Upper lobe of right lung (tissue), 1 donor: Measurements from ENCODE around the gene TRIM7. TPM values are rescaled to one million over a fixed set of nuclear protein-coding genes. Genes with fewer than 3 reads are reported as not detected.
"Not testable (repeated sequence)": the region's sequence is repeated elsewhere in the genome, so short reads cannot be mapped to it uniquely, and the experiment has no call there.

Experiments used
- ATAC-seq: fragments of 200-7000 bp; cut with Tn5 transposase; one replicate; pipeline ENCODE4 v1.9.1; 2020; ENCODE audit warnings: mild to moderate bottlenecking, moderate library complexity
- DNase-seq: peaks from one replicate; pipeline ENCODE4 v3.0.0-alpha.2; 2020
- H3K27ac ChIP-seq: fragments of 200-600 bp; one replicate; pipeline ENCODE4 v1.8.0; 2022
- H3K27me3 ChIP-seq: fragments of 200-600 bp; one replicate; pipeline ENCODE4 v1.8.0; 2022; ENCODE audit warnings: mild to moderate bottlenecking
- H3K36me3 ChIP-seq: fragments of 200-600 bp; one replicate; pipeline ENCODE4 v1.8.0; 2022
- H3K4me1 ChIP-seq: fragments of 200-600 bp; one replicate; pipeline ENCODE4 v1.8.0; 2022
- H3K4me3 ChIP-seq: fragments of 200-600 bp; one replicate; pipeline ENCODE4 v1.8.0; 2022; ENCODE audit warnings: mild to moderate bottlenecking
- H3K9me3 ChIP-seq: fragments of 200-600 bp; one replicate; pipeline ENCODE4 v1.8.0; 2022
- intact Hi-C: fragments of 100-400 bp; cut with DNase I; formaldehyde crosslinking; loops from one replicate; pipeline ENCODE4 v1.11.0; 2022
- microRNA-seq: library from miRNA; unstranded; fragments of <30 nt; microRNA quantifications from one replicate; pipeline ENCODE4 v1.2.0, GENCODE V29; 2020; ENCODE audit warnings: borderline microRNAs expressed
- total RNA-seq: library from RNA; stranded (reverse); fragmentation: NEBNext Ultra II Directional; extraction: Animal tissue kit (Norgen Biotek cat#: 25700); gene quantifications from one replicate; pipeline ENCODE4 v1.2.1, GENCODE V29; 2021
- TF ChIP-seq, protein P1 (sequence below): fragments of 200-600 bp; IDR thresholded peaks from one replicate; pipeline ENCODE4 v1.8.0; 2022; ENCODE audit warnings: antibody characterized with exemption
- donor health status: DM: no; HTN: yes; CAD: no; lungs with severe emphysema.

The TRIM7 gene
- total RNA-seq, 1 donor from 2014 or later: 4.9 TPM

DNA sequence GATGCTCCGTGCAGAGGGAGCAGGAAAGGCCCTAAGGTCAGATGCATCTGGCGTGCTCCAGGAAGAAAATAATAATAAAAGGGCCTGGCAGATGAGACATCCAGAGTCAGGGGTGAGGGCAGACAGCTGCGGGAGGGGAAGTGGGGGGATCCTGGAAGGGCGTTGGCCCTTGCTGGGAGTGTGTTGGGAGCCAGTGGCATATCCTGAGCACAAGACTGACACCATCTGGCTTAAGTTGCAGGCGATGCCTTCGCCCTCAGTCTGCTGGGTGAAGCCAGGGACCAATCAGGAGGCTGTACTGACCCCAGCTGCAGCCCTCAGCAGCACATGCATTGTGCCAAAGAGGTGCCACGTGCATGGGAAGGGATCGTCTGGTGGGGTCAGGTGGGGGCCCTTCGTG lies 53.9 kb downstream of the TRIM7 start:
- Histone ChIP-seq H3K36me3 (no peaks in the 10 kb centered on the region), H3K27ac (no peak overlapping the region), H3K27me3 (peaks cover 24% of the 10 kb centered on the region), H3K4me1 (no peaks in the 10 kb centered on the region), H3K4me3 (no peak overlapping the region), H3K9me3 (no peaks in the 10 kb centered on the region)
- intact Hi-C loops: no loop called here
- TF ChIP-seq, protein P1, sequence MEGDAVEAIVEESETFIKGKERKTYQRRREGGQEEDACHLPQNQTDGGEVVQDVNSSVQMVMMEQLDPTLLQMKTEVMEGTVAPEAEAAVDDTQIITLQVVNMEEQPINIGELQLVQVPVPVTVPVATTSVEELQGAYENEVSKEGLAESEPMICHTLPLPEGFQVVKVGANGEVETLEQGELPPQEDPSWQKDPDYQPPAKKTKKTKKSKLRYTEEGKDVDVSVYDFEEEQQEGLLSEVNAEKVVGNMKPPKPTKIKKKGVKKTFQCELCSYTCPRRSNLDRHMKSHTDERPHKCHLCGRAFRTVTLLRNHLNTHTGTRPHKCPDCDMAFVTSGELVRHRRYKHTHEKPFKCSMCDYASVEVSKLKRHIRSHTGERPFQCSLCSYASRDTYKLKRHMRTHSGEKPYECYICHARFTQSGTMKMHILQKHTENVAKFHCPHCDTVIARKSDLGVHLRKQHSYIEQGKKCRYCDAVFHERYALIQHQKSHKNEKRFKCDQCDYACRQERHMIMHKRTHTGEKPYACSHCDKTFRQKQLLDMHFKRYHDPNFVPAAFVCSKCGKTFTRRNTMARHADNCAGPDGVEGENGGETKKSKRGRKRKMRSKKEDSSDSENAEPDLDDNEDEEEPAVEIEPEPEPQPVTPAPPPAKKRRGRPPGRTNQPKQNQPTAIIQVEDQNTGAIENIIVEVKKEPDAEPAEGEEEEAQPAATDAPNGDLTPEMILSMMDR: no peak
- peak; percentile 40 for ATAC-seq
- no peak for DNase-seq

DNA sequence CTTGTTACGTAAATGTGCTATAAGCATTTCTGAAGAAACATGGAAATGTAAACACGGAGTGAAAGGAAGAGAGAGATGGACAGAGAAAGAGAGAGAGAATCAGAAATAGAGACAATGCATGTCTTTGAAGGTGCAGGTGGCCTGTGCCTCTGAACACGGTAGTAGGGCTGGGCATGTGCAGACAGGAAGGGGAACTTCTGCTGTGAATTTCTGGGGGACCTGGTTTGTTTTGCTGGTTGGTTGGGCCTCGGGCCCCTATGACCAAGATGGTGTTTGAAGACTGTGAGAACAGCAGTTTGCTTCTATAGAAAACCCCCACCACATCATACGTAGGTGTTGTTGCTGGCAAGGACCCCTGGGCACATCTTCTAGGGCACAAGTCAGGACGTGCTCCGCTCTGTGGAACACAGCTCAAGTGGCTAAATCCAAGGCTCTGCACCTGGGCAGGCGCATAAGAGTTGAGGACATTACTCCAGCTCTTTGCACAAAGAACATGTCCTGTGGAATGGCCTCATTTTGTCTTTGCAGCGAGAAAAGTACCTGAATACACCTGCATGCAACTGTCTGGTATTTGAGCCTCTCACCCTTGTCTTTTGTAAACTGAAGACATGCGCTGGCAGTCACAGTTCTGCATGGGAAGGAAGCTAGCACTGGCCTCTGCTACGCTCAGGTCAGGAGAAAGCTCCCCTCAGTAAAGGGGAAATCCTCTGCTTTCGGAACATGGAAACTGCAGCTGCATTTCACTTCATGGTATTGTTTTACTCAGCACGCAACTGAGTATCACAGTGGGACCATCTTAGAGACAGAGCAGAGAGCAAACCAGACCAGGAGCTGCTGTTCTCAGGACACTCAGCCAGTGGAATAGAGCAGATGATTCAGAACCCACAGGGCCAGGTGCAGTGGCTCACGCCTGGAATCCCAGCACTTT lies 54.9 kb downstream of the TRIM7 start:
- intact Hi-C loops: no loop called here
- Histone ChIP-seq H3K27ac (no peak overlapping the region), H3K27me3 (peaks cover 24% of the 10 kb centered on the region), H3K4me3 (no peak overlapping the region), H3K4me1 (no peaks in the 10 kb centered on the region), H3K9me3 (no peaks in the 10 kb centered on the region), H3K36me3 (no peaks in the 10 kb centered on the region)
- TF ChIP-seq, protein P1: no peak
- no peak for ATAC-seq
- DNase-seq: no peak

DNA sequence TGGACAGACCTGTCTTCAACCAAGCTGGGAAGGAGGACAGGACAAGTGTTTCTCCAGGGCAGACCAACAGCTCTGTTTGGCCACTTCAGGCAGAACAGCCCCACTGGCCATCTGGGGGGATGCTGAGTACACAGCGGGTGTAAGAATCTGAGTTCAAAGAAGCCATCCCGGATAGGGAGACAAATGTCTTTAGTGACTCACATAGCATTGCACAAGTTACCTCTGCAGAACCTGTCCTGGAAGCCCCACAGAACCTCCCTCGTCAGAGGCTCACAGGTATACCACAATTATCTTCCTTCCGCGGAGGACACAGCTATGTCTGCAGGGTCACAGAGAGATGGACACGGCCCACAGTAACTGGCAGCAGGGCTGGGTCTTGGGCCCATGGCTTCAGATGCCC lies 55.6 kb downstream of the TRIM7 start:
- Histone ChIP-seq H3K4me1 (no peaks in the 10 kb centered on the region), H3K27ac (no peak overlapping the region), H3K27me3 (peaks cover 24% of the 10 kb centered on the region), H3K36me3 (no peaks in the 10 kb centered on the region), H3K9me3 (no peaks in the 10 kb centered on the region), H3K4me3 (no peak overlapping the region)
- ATAC-seq: no peak
- intact Hi-C loops: no loop called here
- TF ChIP-seq, protein P1: no peak
- DNase-seq: no peak

- H3K4me1 ChIP-seq, DNase-seq, H3K27ac ChIP-seq, H3K9me3 ChIP-seq, H3K36me3 ChIP-seq, H3K4me3 ChIP-seq, intact Hi-C loops: not testable (repeated sequence)
- H3K27me3 ChIP-seq: peaks cover 24% of the 10 kb centered on the region
- ATAC-seq: peak; percentile 31
Observed at GRCh38 chr5:181146927-181147636, 57.9 kb downstream of the TRIM7 start, which contains the start of gene OR2V2. Gene OR2V2 (plus strand): TSS chr5:181147586. CDS start chr5:181154943, 7,357 bp downstream.

DNA sequence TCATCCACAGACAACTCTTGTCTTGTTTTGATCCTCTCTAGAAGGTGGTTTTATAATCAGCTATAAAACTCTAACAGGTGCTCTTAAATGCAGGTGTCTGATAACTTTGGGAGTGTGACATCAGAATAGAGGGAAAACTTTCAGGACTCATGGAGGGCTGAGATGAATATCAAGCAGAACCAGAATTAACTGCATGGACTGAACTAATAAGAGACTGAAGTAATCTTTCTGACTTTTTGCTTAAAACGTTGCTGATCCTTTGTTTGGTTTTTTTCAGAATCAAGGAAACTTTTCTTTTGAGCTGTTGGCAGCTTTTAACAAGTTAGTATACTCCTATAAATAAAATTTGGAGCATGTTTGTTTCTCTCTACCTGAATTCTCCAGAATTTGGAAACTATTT lies 59.9 kb downstream of the TRIM7 start:
- Histone ChIP-seq H3K4me1 (no peaks in the 10 kb centered on the region), H3K9me3 (no peaks in the 10 kb centered on the region), H3K27ac (no peak overlapping the region), H3K27me3 (peaks cover 11% of the 10 kb centered on the region), H3K4me3 (no peak overlapping the region), H3K36me3 (no peaks in the 10 kb centered on the region)
- intact Hi-C loops: no loop called here
- ATAC-seq: no peak
- TF ChIP-seq, protein P1: no peak
- DNase-seq: no peak

Small RNA genes lying within 50 kb of the gene (microRNA-seq; reads per million reads assigned to microRNA genes)
- gene MIR4638: 0.50 reads per million

Other genes starting within 250 kb of the TRIM7 start
- not detected for gene BTNL3, start 216.3 kb downstream of the TRIM7 start, total RNA-seq
- gene BTNL9, start 164.9 kb downstream of the TRIM7 start, total RNA-seq: 99.8 TPM
- not detected for gene OR2V1, start 74.0 kb downstream of the TRIM7 start, total RNA-seq
- not detected for gene OR2V2, start 57.6 kb downstream of the TRIM7 start, total RNA-seq
- gene TRIM41, start 18.1 kb upstream of the TRIM7 start, total RNA-seq: 26.9 TPM
- gene RACK1, start 38.7 kb upstream of the TRIM7 start, total RNA-seq: 1,155 TPM
- 16.3 TPM for gene TRIM52, start 55.9 kb upstream of the TRIM7 start, total RNA-seq
- gene OR4F3, start 162.1 kb upstream of the TRIM7 start, total RNA-seq: not detected